ENCODE measurements around the gene SLC35A1.

DNA sequence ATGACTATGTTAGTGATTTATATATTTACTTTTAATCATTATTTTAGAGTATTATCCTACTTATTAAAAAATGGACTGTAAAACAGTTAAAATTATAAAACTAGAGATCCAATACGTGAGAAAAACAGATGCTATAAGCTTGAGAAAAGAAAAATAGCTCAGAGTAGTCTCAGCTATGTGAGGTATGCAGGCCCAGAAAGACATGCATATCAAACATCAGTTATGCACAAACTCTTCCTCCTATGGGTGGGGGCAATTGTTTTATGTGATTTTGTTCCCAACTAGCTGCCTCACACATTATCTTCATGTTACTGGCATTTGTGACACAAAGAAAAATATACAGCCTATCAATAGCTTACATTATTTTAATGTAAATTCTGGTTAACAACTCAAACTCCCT is 88.2 kb downstream of the SLC35A1 start:
- TF ChIP-seq, protein P1, sequence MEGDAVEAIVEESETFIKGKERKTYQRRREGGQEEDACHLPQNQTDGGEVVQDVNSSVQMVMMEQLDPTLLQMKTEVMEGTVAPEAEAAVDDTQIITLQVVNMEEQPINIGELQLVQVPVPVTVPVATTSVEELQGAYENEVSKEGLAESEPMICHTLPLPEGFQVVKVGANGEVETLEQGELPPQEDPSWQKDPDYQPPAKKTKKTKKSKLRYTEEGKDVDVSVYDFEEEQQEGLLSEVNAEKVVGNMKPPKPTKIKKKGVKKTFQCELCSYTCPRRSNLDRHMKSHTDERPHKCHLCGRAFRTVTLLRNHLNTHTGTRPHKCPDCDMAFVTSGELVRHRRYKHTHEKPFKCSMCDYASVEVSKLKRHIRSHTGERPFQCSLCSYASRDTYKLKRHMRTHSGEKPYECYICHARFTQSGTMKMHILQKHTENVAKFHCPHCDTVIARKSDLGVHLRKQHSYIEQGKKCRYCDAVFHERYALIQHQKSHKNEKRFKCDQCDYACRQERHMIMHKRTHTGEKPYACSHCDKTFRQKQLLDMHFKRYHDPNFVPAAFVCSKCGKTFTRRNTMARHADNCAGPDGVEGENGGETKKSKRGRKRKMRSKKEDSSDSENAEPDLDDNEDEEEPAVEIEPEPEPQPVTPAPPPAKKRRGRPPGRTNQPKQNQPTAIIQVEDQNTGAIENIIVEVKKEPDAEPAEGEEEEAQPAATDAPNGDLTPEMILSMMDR (IDR thresholded peaks at IDR 0.05 in 8 of 11, conservative IDR thresholded peaks at IDR 0.05 in 3 of 11) = no peak
- TF ChIP-seq POLR2AphosphoS5 (IDR thresholded peaks at IDR 0.05) (no peak), POLR2A (IDR thresholded peaks at IDR 0.05) (no peak)
